HG02885 (cell line): ENCODE data around the gene TMEM37.

ENCODE experiments used
- ATAC-seq: cut with Tn5 transposase; IDR thresholded peaks from one replicate; pipeline ENCODE4 v1.9.1; 2021; ENCODE audit warnings: mild to moderate bottlenecking; ENCODE audit not compliant: unreplicated experiment, poor library complexity

The TMEM37 gene

DNA sequence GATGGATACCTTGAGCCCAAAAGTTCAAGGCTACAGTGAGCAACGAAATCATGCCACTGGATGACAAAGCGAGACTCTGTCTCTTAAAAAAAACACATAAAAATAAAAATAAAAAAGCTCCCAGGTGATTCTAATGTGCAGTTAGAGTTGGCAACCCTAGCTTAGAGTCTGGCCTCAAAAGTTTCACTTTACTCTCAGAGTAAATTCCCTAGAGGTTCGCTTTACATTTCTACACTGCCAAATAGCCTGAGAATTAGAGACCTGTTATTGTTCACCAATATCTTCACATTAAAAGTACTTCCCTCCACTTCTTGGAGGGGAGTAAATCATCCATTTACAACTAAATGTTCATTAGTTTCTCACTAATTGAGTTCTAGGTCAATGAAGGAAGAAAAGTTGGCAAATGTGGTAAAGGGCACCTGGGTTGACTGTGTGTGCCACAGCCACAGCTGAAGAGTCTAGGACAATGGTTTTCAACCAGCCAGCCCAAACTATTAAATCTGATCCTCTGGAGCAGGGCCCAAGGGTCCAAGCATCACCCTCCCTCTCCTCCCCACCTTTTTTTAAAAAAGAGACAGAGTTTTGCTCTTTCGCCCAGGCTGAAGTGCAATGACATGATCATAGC is 15.2 kb upstream of the TMEM37 start:
- no peak for ATAC-seq

- no peak for ATAC-seq
These were observed 13.7 kb upstream of the TMEM37 start for GRCh38 chr2:119417908-119418307.

- no peak for ATAC-seq
These were observed 12.6 kb upstream of the TMEM37 start for GRCh38 chr2:119419065-119419464.

- ATAC-seq = no peak
These were observed 11.7 kb upstream of the TMEM37 start for GRCh38 chr2:119419803-119420508.

DNA sequence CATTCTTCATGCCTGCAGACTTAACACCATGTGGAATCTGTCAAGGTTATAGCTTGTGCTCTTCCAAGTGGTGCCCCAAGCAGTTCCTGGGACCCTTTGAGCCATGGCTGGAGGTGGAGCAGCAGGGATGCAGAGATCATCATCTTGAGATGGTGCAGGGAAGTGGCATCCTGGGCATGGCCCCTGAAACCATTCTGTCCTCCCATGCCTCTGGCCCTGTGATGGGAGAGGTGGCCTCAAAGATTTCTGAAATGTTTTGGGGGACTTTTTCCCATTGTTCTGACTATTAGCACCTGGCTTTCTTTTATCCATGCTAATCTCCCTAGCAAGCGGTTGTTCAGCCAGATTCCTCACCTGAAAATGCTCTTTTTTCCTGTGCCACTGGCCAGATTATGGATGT is 10.3 kb upstream of the TMEM37 start:
- no peak for ATAC-seq

GRCh38 chr2:119421741-119422140 is 9.9 kb upstream of the TMEM37 start:
- no peak for ATAC-seq

DNA sequence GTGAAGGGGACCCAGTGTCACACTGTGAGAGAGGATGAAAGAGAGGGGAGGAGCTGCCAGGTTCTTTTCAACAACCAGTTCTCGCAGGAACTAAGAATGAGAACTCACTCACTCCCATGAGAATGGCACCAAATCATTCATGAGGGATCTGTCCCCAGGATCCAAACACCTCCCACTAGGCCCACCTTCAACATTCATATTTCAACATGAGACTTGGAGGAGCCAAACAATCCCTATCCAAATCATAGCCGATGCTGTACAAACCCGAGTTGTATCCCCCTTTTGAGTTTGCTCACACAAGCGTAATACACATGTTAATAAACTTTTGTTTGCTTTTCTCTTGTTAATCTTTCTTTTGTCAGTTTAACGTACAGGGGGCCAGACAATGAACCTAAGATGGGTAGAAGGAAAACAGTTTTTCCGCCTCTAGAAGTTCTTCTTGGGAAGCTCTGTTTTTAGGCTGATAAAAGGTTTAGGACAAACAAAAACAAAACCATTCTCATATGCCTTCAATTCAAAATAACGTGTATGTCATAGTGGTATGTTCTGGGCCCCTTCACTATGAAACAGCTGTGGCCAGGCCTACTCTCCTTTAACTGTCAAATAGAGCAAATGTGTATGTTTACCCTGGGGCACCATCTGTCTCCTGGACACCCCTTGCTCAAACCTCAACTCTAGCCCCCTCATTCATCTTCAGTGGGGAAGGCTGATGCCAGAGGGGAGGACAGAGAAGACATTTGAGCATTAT is 9.1 kb upstream of the TMEM37 start:
- no peak for ATAC-seq

DNA sequence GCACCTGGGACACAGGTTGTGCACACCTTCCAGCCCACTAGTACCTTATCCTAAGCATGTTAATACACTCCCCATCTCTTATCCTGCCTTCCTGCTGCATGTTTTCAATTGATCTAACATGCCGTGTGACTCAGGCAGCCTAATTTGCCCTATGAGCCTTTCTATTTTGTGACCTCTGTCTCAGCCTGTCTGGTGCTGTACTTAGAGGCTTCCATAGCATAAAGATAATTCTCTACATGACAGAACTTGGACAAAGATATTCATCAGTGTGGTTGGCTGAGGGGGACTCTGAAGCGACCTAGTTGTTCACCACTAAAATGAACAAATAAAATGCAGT is 8.6 kb upstream of the TMEM37 start:
- no peak for ATAC-seq

- ATAC-seq = no peak
These were observed 7.8 kb upstream of the TMEM37 start for GRCh38 chr2:119423811-119424210.

DNA sequence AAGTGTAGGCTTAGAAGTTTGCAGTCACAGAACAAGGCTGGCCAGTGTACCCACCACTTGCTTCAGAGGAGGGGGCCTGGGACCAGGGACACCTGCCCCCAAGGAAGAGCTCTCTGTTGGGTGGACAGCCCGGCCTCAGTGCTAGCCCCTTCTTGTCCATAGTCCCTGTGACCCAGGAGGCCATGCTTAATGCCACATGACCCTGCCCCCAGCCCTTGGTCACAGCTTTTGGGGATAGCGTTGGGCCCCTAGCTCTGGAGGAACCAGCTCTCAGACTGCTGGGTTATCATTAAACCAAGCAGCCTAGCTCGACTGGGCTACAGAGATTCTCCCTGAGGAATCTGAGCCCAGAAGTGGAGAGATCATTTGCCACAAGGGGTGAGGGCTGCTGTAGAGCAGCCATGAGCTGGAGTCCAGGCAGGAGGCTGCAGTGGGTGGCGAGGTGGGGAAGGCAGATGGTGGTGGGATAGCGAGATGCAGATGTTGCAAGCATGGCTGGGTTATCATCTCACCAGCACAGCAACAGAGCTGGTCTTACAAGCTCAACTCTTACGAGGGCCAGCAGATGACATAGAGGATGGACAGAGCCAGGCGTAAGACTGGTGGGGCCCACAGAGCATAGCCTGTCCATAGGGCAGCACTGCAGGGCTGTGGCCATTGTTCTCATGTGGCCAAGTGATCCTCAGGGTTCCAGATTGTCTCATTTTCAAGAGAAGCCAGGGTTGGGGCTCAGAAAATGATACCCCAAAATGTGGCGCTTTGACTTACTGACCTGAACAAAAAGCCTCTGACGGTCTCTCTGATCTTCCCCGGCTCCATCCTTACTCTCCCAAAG is 7.2 kb upstream of the TMEM37 start:
- no peak for ATAC-seq

GRCh38 chr2:119425119-119425405 is 6.6 kb upstream of the TMEM37 start:
- no peak for ATAC-seq

DNA sequence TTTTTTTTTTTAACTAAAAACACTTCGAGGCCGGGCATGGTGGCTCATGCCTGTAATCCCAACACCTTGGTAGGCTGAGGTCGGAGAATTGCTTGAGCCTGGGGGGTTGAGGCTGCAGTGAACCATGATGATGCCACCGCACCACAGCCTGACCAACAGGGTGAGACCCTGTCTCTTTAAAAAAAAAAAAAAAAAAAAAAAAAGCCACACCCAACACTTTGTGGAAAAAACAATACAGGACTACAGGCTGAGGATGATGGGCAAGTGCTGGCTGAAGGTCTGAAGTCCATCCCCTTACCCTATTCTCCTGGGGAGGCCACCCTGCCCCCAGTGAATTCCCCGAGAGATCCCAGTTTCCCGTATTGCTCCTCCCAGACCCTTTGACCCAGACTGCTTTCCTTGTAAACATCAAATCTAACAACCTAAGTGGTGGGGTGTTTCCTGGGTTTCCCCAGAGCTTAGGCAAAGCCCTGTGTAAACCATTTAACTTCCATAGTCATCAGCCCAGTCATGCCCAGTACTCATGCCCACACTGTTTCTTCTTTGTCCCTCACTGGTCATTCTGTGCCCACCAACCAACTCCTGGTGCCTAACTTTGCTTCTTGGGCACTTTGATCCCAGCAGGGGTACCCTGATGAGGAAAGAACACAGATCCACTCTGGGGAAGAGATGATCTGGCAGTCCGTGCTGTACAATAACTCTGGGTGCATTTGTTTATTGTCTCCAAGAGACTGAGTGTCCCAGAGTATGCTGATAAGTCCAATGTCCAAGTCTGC is 5.8 kb upstream of the TMEM37 start:
- no peak for ATAC-seq

DNA sequence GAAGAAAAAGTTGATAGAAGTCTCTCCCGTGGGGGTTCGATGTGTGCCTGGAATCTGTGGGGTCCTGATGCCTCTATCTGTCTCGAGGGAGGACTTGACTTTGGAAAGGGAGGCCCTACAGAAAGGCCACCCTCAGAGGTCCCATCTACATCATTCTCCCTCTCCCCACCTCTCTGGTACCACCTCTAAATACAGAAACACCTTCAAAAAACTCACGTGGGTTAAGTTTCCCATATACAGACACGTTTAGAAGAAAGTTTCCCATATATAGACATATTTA is 5.3 kb upstream of the TMEM37 start:
- ATAC-seq = no peak

DNA sequence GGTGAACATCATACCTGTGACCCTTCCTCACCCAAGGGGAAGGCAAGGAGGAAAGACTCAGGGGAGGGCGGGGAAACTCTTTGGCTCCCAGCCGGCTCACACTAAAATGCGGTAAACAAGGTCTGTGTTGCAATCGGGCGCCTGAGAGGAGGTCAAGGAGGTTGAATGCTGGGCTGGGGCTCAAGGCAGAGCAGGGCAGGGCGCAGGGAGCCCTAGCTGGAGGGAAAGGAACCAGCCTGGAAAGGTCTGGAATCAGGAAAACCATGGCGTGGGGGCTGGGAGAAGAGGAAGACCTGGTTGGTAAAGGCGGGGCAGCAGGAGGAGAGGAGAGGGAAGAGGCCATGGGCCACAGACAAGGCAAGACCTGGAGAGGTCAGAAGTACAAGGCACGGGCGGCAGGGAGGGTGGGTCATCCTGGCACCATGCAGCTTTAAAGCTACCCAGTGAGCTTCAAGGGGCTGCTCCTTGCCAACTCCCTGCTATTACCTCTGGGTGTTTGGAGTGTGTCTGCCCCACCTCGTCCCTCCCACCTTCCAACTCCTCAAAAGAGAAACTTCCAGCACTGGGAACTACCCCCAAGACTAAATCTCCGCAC is 4.8 kb upstream of the TMEM37 start:
- no peak for ATAC-seq

DNA sequence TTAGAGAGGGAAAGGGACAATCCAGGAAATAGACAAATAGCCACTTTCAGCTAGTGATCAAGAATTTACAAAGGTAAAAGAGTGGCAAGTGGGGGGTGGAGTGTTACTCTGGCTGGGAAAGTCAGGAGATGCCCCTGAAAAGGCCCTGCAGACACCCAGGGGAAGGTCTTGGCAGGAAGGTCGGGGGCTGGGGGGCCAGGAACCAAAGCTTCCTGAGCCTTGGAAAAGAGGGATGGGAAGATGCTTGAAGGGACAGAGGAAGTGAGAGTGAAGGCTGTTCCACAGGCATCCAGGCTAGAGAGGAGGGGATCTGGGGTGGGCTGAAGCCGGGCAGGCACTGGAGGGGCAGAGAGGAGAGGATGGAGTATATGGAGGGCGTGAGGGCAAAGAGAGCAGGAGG is 3.9 kb upstream of the TMEM37 start:
- no peak for ATAC-seq

DNA sequence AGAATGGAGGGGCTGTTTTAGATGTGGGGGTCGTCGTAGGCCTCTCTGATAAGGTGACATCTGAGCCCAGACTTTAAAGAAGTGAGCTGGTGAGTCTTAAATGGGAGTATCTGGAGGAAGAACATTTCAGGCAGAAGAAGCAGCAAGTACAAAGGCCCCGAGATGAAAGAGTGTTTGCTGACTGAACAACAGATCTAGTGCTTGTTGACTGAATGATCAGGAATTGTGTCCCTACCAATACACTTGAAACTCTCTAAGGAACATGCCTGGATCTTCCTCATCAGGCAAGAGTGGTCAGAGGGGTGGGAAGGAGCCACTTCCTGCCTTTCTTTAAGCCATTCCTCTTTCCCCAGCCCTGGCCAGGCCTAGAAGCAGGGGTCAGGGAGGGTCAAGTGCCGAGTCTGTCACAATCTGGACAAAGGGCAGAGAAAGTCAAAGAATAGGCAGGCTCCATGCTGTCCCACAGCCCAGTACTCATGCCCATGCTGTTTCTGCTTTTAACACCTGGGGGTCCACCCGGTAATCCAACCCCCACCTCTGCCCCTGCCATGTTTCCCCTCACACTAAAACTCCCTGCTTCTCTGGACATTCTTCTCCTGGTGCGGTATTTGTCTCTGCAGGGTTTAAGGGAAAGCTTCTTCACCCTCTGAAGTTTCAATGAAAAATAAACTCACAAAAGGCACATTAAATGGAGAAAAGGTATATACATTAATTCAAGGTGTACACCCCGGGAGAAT is 3.0 kb upstream of the TMEM37 start:
- no peak for ATAC-seq

- ATAC-seq = peak; percentile 18
These were observed 2.3 kb upstream of the TMEM37 start for GRCh38 chr2:119429225-119429981.

DNA sequence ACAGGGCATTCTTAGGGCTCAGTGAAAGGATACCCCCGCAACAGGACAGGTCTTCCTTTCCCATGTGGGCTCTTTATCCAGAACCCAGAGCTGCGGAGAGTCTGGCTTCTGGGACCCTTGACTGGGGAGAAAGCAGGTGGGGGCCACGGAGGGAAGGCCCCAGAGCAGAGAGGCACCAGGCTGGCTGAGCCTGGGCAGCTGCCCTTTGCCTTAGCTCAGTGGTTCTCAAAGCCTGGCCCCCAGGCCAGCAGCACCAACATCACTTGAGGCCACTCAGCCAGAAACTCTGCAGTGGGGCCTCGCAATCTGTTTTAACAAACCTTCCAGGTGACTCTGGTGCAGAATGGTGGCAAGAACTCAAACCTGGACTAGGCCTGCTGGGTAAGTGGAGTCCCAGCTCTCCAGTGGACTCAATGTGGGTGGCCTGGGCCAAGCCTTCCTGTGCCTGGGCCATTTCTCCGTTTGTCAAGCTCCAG is 1.6 kb upstream of the TMEM37 start:
- no peak for ATAC-seq
